ENCODE data around the gene EML1. TPM values are rescaled to one million over a fixed set of nuclear protein-coding genes. Genes with fewer than 3 reads are reported as not detected.

The EML1 gene
- total RNA-seq, 1 experiment from 2014 or later = 16.1 TPM

- TF ChIP-seq SP1 (CRISPR knock-in tag; conservative IDR thresholded peaks at IDR 0.05) = no peak
- no peak for TF ChIP-seq MYBL2 (CRISPR knock-in tag; IDR thresholded peaks at IDR 0.05)
- TF ChIP-seq ZNF263 (CRISPR knock-in tag; IDR thresholded peaks at IDR 0.05; ENCODE audit: low read depth) = no peak
- TF ChIP-seq ATF2 (CRISPR knock-in tag; IDR thresholded peaks at IDR 0.05; ENCODE audit: borderline replicate concordance, low read depth) = no peak
These were observed 115.5 kb downstream of the EML1 start (continued) for GRCh38 chr14:99908653-99909250.

- H3K27ac Mint-ChIP-seq = no peak overlapping the region
- no peak overlapping the region for H3K4me3 Mint-ChIP-seq
- ChIA-PET POLR2A (no interaction called here), CTCF (no interaction called here)
- H3K4me1 Mint-ChIP-seq = no peaks in the 10 kb centered on the region
- H3K27me3 Mint-ChIP-seq (ENCODE audit: low read depth) = no peaks in the 10 kb centered on the region; the same call in 1 of the 2 replicates
- DNase-seq (ENCODE audit: low spot score) (no peak), ATAC-seq (no peak)
- H3K9me3 Mint-ChIP-seq = peaks cover 6% of the 10 kb centered on the region
- H3K36me3 Mint-ChIP-seq = peaks cover 6% of the 10 kb centered on the region; the same call in 1 of the 2 replicates
- TF ChIP-seq RORB (CRISPR knock-in tag; IDR thresholded peaks at IDR 0.05) = no peak
- TF ChIP-seq TEAD4 (CRISPR knock-in tag; IDR thresholded peaks at IDR 0.05) = no peak
- no peak for TF ChIP-seq ZBTB43 (CRISPR knock-in tag; IDR thresholded peaks at IDR 0.05)
- TF ChIP-seq ELF4 (CRISPR knock-in tag; IDR thresholded peaks at IDR 0.05; ENCODE audit: low read depth) = no peak
- no peak for TF ChIP-seq E2F4 (CRISPR knock-in tag; IDR thresholded peaks at IDR 0.05; ENCODE audit: borderline replicate concordance, low read depth)
- no peak for TF ChIP-seq ZNF416 (CRISPR knock-in tag; IDR thresholded peaks at IDR 0.05)
- TF ChIP-seq NR1H2 (CRISPR knock-in tag; IDR thresholded peaks at IDR 0.05) = no peak
- TF ChIP-seq PREB (CRISPR knock-in tag; IDR thresholded peaks at IDR 0.05; ENCODE audit: borderline replicate concordance) = no peak
- no peak for TF ChIP-seq MAX (CRISPR knock-in tag; IDR thresholded peaks at IDR 0.05)
- no peak for TF ChIP-seq PRDM15 (CRISPR knock-in tag; IDR thresholded peaks at IDR 0.05)
- TF ChIP-seq CDX4 (CRISPR knock-in tag; IDR thresholded peaks at IDR 0.05; ENCODE audit: borderline replicate concordance) = no peak
- no peak for TF ChIP-seq TP53 (CRISPR knock-in tag; IDR thresholded peaks at IDR 0.05)
- no peak for TF ChIP-seq AR (CRISPR knock-in tag; IDR thresholded peaks at IDR 0.05)
- no peak for TF ChIP-seq MYBL2 (CRISPR knock-in tag; IDR thresholded peaks at IDR 0.05)
- TF ChIP-seq RELA (CRISPR knock-in tag; IDR thresholded peaks at IDR 0.05; ENCODE audit: borderline replicate concordance) = no peak
- TF ChIP-seq ZSCAN18 (CRISPR knock-in tag; IDR thresholded peaks at IDR 0.05) = no peak
- no peak for TF ChIP-seq SMAD3 (CRISPR knock-in tag; IDR thresholded peaks at IDR 0.05; ENCODE audit: borderline replicate concordance)
- no peak for TF ChIP-seq NR3C1 (CRISPR knock-in tag; conservative IDR thresholded peaks at IDR 0.05; ENCODE audit: low read depth)
These were observed 116.4 kb downstream of the EML1 start for GRCh38 chr14:99909513-99910064.

Measured in WTC11 (cell line).